IMR-90 (cell line): ENCODE measurements around the gene ZNF207. TPM values are rescaled to one million over a fixed set of nuclear protein-coding genes. Genes with fewer than 3 reads are reported as not detected.

Experiments
- ATAC-seq: fragments of 200-7000 bp; cut with Tn5 transposase; 2 replicates; pipeline ENCODE4 v1.9.1; 2020; ENCODE audit warnings: low read depth, mild to moderate bottlenecking, moderate library complexity
- BruUV-seq: library from RNA; stranded (reverse); fragments of 400-500 nt; replicated peaks from 2 replicates; lab custom pipeline; 2021; lab: Mats Ljungman, UMichigan
- CTCF ChIA-PET: fragments of 300-600 bp; formaldehyde crosslinking; extraction: SDS; loops from one replicate; lab custom pipeline; 2021; ENCODE audit warnings: antibody characterized with exemption; lab: Yijun Ruan, JAX
- POLR2A ChIA-PET: fragments of 300-600 bp; sonication (Branson Sonifier 250); formaldehyde crosslinking; loops from one replicate; lab custom pipeline; 2022; ENCODE audit warnings: antibody characterized with exemption; ENCODE audit not compliant: unreplicated experiment; lab: Charles Lee
- DNase-seq: peaks from one replicate; pipeline ENCODE4 v3.0.0; 2013
- H2AFZ ChIP-seq: replicated peaks from 2 replicates; pipeline ENCODE3; 2013; ENCODE audit warnings: low read length, mild to moderate bottlenecking; ENCODE audit not compliant: poor library complexity
- H2AK5ac ChIP-seq: 2 replicates; pipeline ENCODE4 v1.6.1; 2013; ENCODE audit warnings: low read depth, low read length, inconsistent platforms
- H2AK9ac ChIP-seq: replicated peaks from 2 replicates; pipeline ENCODE3; 2013; ENCODE audit warnings: mild to moderate bottlenecking, low read depth, low read length, moderate library complexity; ENCODE audit not compliant: poor library complexity
- H2BK120ac ChIP-seq: 2 replicates; pipeline ENCODE4 v1.6.1; 2013; ENCODE audit warnings: low read depth, low read length, inconsistent platforms
- H2BK15ac ChIP-seq: 3 replicates; pipeline ENCODE4 v1.6.1; 2013; ENCODE audit warnings: low read depth, low read length, inconsistent platforms
- H2BK20ac ChIP-seq: 2 replicates; pipeline ENCODE4 v1.6.1; 2013; ENCODE audit warnings: low read depth, mild to moderate bottlenecking, inconsistent platforms, low read length, moderate library complexity
- H2BK5ac ChIP-seq: 2 replicates; pipeline ENCODE4 v1.6.1; 2013; ENCODE audit warnings: mild to moderate bottlenecking, low read depth, low read length, inconsistent platforms; ENCODE audit not compliant: poor library complexity, severe bottlenecking
- H3K14ac ChIP-seq: replicated peaks from 2 replicates; pipeline ENCODE4 v1.6.1; 2013; ENCODE audit warnings: low read depth, low read length, inconsistent platforms
- H3K18ac ChIP-seq: 2 replicates; pipeline ENCODE4 v1.6.1; 2013; ENCODE audit warnings: low read depth, low read length, control low read depth
- H3K23ac ChIP-seq: 2 replicates; pipeline ENCODE4 v1.6.1; 2013; ENCODE audit warnings: low read depth, low read length, inconsistent platforms
- H3K27ac ChIP-seq: 2 replicates; pipeline ENCODE4 v1.5.1; 2013; ENCODE audit warnings: mild to moderate bottlenecking, control low read depth, low read length; ENCODE audit not compliant: insufficient read depth
- H3K27me3 ChIP-seq: 2 replicates; pipeline ENCODE4 v1.6.1; 2013; ENCODE audit warnings: low read length; ENCODE audit not compliant: control insufficient read depth, insufficient read depth
- H3K36me3 ChIP-seq: 2 replicates; pipeline ENCODE4 v1.6.1; 2013; ENCODE audit warnings: low read length, mixed read lengths; ENCODE audit not compliant: control insufficient read depth, insufficient read depth
- H3K4ac ChIP-seq: 2 replicates; pipeline ENCODE4 v1.6.1; 2013; ENCODE audit warnings: low read depth, low read length, inconsistent platforms
- H3K4me1 ChIP-seq: 2 replicates; pipeline ENCODE4 v1.6.1; 2013; ENCODE audit warnings: low read length, mixed read lengths; ENCODE audit not compliant: control insufficient read depth, insufficient read depth
- H3K4me2 ChIP-seq: 2 replicates; pipeline ENCODE4 v1.6.1; 2013; ENCODE audit warnings: low read depth, mild to moderate bottlenecking, control low read depth, low read length, moderate library complexity
- H3K4me3 ChIP-seq: 2 replicates; pipeline ENCODE4 v1.5.1; 2013; ENCODE audit warnings: low read depth, mild to moderate bottlenecking, control low read depth, low read length, moderate library complexity; ENCODE audit not compliant: insufficient read depth
- H3K56ac ChIP-seq: 2 replicates; pipeline ENCODE4 v1.6.1; 2013; ENCODE audit warnings: low read length, inconsistent platforms; ENCODE audit not compliant: insufficient read depth; ENCODE audit errors: extremely low read depth
- H3K79me1 ChIP-seq, 2 experiments: 2 replicates each; pipeline ENCODE4 v1.6.1; 2013; ENCODE audit warnings: low read length in 2 of 2, inconsistent platforms in 1 of 2, low read depth in 1 of 2
- H3K9ac ChIP-seq: 2 replicates; pipeline ENCODE4 v1.6.1; 2013; ENCODE audit warnings: low read depth, low read length, control low read depth
- H3K9me1 ChIP-seq: 2 replicates; pipeline ENCODE4 v1.6.1; 2013; ENCODE audit warnings: low read length, inconsistent platforms; ENCODE audit not compliant: insufficient read depth
- H3K9me3 ChIP-seq: 2 replicates; pipeline ENCODE4 v1.6.1; 2013; ENCODE audit warnings: low read length; ENCODE audit not compliant: control insufficient read depth, insufficient read depth
- H4K20me1 ChIP-seq: 2 replicates; pipeline ENCODE4 v1.6.1; 2013; ENCODE audit warnings: low read length, inconsistent platforms; ENCODE audit not compliant: insufficient read depth
- H4K5ac ChIP-seq: 2 replicates; pipeline ENCODE4 v1.6.1; 2013; ENCODE audit warnings: mild to moderate bottlenecking, low read depth, low read length, control low read depth
- H4K8ac ChIP-seq, 2 experiments: 2 replicates each; pipeline ENCODE4 v1.6.1; 2013; ENCODE audit warnings: low read depth in 2 of 2, low read length in 2 of 2, control low read depth in 1 of 2, inconsistent platforms in 1 of 2
- H4K91ac ChIP-seq: 2 replicates; pipeline ENCODE4 v1.6.1; 2013; ENCODE audit warnings: low read depth, low read length, inconsistent platforms; ENCODE audit not compliant: insufficient read depth
- MXI1 ChIP-seq: IDR thresholded peaks from 2 replicates; pipeline ENCODE4 v1.6.1; 2012; ENCODE audit warnings: low read depth, mild to moderate bottlenecking, low read length, moderate library complexity, borderline replicate concordance
- WGBS, 2 experiments: methylation state at CpG; one replicate each; pipeline versions ENCODE4 v1.1.5 to v1.1.7; 2013; ENCODE audit warnings: missing lambda C conversion rate in 2 of 2; ENCODE audit not compliant: insufficient read length in 1 of 2; ENCODE audit errors: extremely low coverage in 2 of 2; 5-methylcytosine and 5-hydroxymethylcytosine counted together
- dilution Hi-C: fragments of 300-500 bp; cut with HindIII; formaldehyde crosslinking; loops from one replicate; pipeline ENCODE4 v1.14.3; 2018; ENCODE audit warnings: low sequenced_read_pairs; ENCODE audit not compliant: unreplicated experiment
- in situ Hi-C: fragments of 300-500 bp; cut with MboI; formaldehyde crosslinking; loops from 3 replicates; pipeline ENCODE4 v1.14.3; 2019; ENCODE audit warnings: low sequenced_read_pairs, inconsistent platforms, mixed read lengths
- intact Hi-C: fragments of 100-400 bp; cut with micrococcal nuclease; formaldehyde crosslinking; loops from 2 replicates; pipeline ENCODE4 v1.10.0; 2022
- polyA plus RNA-seq, 3 experiments: library from polyadenylated mRNA; depleted of rRNA; stranded (reverse); fragments of >200 nt; gene quantifications; 2 replicates each; pipeline ENCODE4 v1.2.3, GENCODE V29; 2012; ENCODE audit warnings: low replicate concordance in 1 of 3
- total RNA-seq: library from RNA; depleted of rRNA; stranded (reverse); fragments of >200 nt; gene quantifications from 2 replicates; pipeline ENCODE4 v1.2.3, GENCODE V29; 2012

Gene ZNF207
- total and polyA plus RNA-seq, 2 of the 4 experiments (the other 2 are of a cell fraction), result 199 to 207 TPM

DNA sequence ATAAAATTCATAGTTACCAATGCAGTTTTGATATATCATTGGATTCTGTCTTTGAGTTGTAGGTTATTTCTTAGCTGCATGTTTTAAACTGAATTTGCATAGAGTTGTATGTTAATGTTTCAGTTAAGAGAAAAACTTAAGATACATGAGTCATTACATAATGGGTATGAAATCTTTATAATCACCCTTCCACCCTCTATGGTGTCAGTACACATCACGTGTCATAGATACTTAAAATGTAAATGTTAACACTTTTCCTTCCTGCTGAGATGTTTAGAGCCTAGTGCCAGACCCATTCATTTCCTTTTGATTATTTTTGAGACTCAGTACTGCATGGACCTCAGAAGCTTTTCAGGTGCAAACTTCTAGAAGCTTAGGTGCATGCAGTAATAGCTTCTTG, 20.5 kb downstream of the ZNF207 start:
- WGBS, 2 experiments, result no CpG with 5 or more reads among the region's 1 CpG
- CTCF ChIA-PET, result no interaction called here
- in situ Hi-C loops, result no loop called here

More for the DNA sequence above, 20.5 kb downstream of the ZNF207 start:
- H3K18ac ChIP-seq, result no peak overlapping the region
- BruUV-seq, result no TSS peak
- H2AFZ ChIP-seq, result no peak overlapping the region
- H3K36me3 ChIP-seq, result peaks cover 57% of the 10 kb centered on the region
- H3K79me1 ChIP-seq, result peaks cover 25 to 50% of the 10 kb centered on the region in 2 experiments
- H2BK15ac ChIP-seq, result no peak overlapping the region
- no peak overlapping the region for H3K56ac ChIP-seq
- dilution Hi-C loops (no loop called here), intact Hi-C loops (no loop called here)
- ATAC-seq (no peak), DNase-seq (no peak)
- no peak overlapping the region for H3K9ac ChIP-seq
- no peaks in the 10 kb centered on the region for H3K9me1 ChIP-seq
- no peak for TF ChIP-seq MXI1
- H3K9me3 ChIP-seq, result no peaks in the 10 kb centered on the region
- no peak overlapping the region for H3K23ac ChIP-seq
- H3K4me1 ChIP-seq, result no peaks in the 10 kb centered on the region
- no peak overlapping the region for H3K14ac ChIP-seq
- POLR2A ChIA-PET, result no interaction called here
- H3K4ac ChIP-seq, result no peak overlapping the region
- H3K4me3 ChIP-seq, result no peak overlapping the region
- H3K27me3 ChIP-seq, result no peaks in the 10 kb centered on the region
- H2BK5ac ChIP-seq, result no peak overlapping the region
- no peak overlapping the region for H2BK120ac ChIP-seq
- no peak overlapping the region for H4K8ac ChIP-seq
- no peak overlapping the region for H2AK9ac ChIP-seq
- no peak overlapping the region for H4K91ac ChIP-seq
- no peak overlapping the region for H3K4me2 ChIP-seq
- no peak overlapping the region for H3K27ac ChIP-seq
- no peak overlapping the region for H2BK20ac ChIP-seq
- no peak overlapping the region for H4K5ac ChIP-seq
- no peak overlapping the region for H2AK5ac ChIP-seq
- H4K20me1 ChIP-seq, result peaks cover 46% of the 10 kb centered on the region
